SK-N-SH (cell line): ENCODE results near the gene COL5A1. TPM values are rescaled to one million over a fixed set of nuclear protein-coding genes. Genes with fewer than 3 reads are reported as not detected.

Experiments
- CTCF ChIA-PET: fragments of 300-600, 350-600 bp; formaldehyde crosslinking; extraction: SDS; loops from one replicate; lab custom pipeline; 2021; lab: Yijun Ruan, JAX
- POLR2A ChIA-PET: fragments of 350-600 bp; sonication (Branson Sonifier 250); formaldehyde crosslinking; extraction: SDS; loops from one replicate; lab custom pipeline; 2020; ENCODE audit warnings: antibody characterized with exemption, inconsistent platforms; lab: Yijun Ruan, JAX
- DNase-seq: peaks from one replicate; pipeline ENCODE4 v3.0.0; 2012
- H2AFZ ChIP-seq: fragments of 200-600 bp; sonication (generic); 2 replicates; pipeline ENCODE4 v1.8.1; 2016; ENCODE audit warnings: antibody characterized with exemption, mild to moderate bottlenecking, low read depth
- H3F3A ChIP-seq: fragments of 200-600 bp; sonication (generic); replicated peaks from 2 replicates; pipeline ENCODE3; 2016; ENCODE audit warnings: antibody characterized with exemption, mild to moderate bottlenecking; ENCODE audit not compliant: insufficient read depth
- H3K27ac ChIP-seq, 2 experiments: fragments of 200-500 bp in 1 of 2; fragments of 200-600 bp in 1 of 2; sonication (Bioruptor generic) in 1 of 2; sonication (generic), shearing (Covaris generic) in 1 of 2; 2 replicates each; pipeline versions ENCODE4 v1.5.1 to v1.6.1; 2014 to 2016; ENCODE audit warnings: low read depth in 2 of 2, inconsistent platforms in 1 of 2, low read length in 1 of 2, mild to moderate bottlenecking in 1 of 2, mixed read lengths in 1 of 2
- H3K27me3 ChIP-seq: fragments of 200-600 bp; sonication (generic), shearing (Covaris generic); 2 replicates; pipeline ENCODE4 v1.6.1; 2016; ENCODE audit warnings: mixed run types; ENCODE audit not compliant: insufficient read depth
- H3K36me3 ChIP-seq, 2 experiments: fragments of 200-500 bp in 1 of 2; fragments of 200-600 bp in 1 of 2; sonication (Bioruptor generic) in 1 of 2; sonication (generic) in 1 of 2; replicated peaks in 1 of 2; 2 replicates each; pipeline versions ENCODE3 to v1.5.1; 2014 to 2016; ENCODE audit warnings: low read length in 1 of 2, mild to moderate bottlenecking in 1 of 2; ENCODE audit not compliant: insufficient read depth in 2 of 2, control insufficient read depth in 1 of 2
- H3K4me1 ChIP-seq, 2 experiments: fragments of 200-500 bp in 1 of 2; fragments of 200-600 bp in 1 of 2; sonication (Bioruptor generic) in 1 of 2; sonication (generic), shearing (Covaris generic) in 1 of 2; 2 replicates each; pipeline versions ENCODE4 v1.5.1 to v1.6.1; 2014 to 2016; ENCODE audit warnings: low read depth in 1 of 2, low read length in 1 of 2, mixed run types in 1 of 2; ENCODE audit not compliant: insufficient read depth in 2 of 2, control insufficient read depth in 1 of 2
- H3K4me2 ChIP-seq: fragments of 200-600 bp; sonication (generic), shearing (Covaris generic); 2 replicates; pipeline ENCODE4 v1.6.1; 2017; ENCODE audit warnings: mixed run types
- H3K4me3 ChIP-seq, 2 experiments: fragments of 200-500 bp in 1 of 2; fragments of 200-600 bp in 1 of 2; sonication (Bioruptor generic) in 1 of 2; sonication (generic), shearing (Covaris generic) in 1 of 2; 2 replicates each; pipeline versions ENCODE4 v1.5.1 to v1.8.1; 2014 to 2016; ENCODE audit warnings: low read depth in 2 of 2, inconsistent platforms in 1 of 2, low read length in 1 of 2, mild to moderate bottlenecking in 1 of 2, mixed read lengths in 1 of 2, moderate library complexity in 1 of 2
- H3K79me2 ChIP-seq: fragments of 200-600 bp; sonication (generic); 2 replicates; pipeline ENCODE4 v1.8.1; 2017; ENCODE audit warnings: mild to moderate bottlenecking; ENCODE audit not compliant: insufficient read depth
- H3K9ac ChIP-seq: fragments of 200-600 bp; sonication (generic); 2 replicates; pipeline ENCODE4 v1.6.1; 2017; ENCODE audit warnings: mixed run types
- H3K9me2 ChIP-seq: fragments of 200-600 bp; sonication (generic); 2 replicates; pipeline ENCODE4 v1.6.1; 2017; ENCODE audit warnings: mixed run types
- H3K9me3 ChIP-seq: fragments of 200-600 bp; sonication (generic); 2 replicates; pipeline ENCODE4 v1.6.1; 2017; ENCODE audit warnings: mixed run types, mild to moderate bottlenecking, moderate library complexity
- H4K20me1 ChIP-seq: fragments of 200-600 bp; sonication (generic); 2 replicates; pipeline ENCODE4 v1.6.1; 2017; ENCODE audit warnings: mild to moderate bottlenecking, mixed run types; ENCODE audit not compliant: insufficient read depth
- CHD2 ChIP-seq: fragments of 150-350 bp; IDR thresholded peaks from 2 replicates; pipeline ENCODE4 v1.6.1; 2018; ENCODE audit warnings: low read length; ENCODE audit not compliant: partially characterized antibody
- EZH2phosphoT487 ChIP-seq: fragments of 200-600 bp; sonication (generic); IDR thresholded peaks from 2 replicates; pipeline ENCODE4 v1.6.1; 2017; ENCODE audit warnings: low read depth, mixed run types, mild to moderate bottlenecking, antibody characterized with exemption, moderate library complexity, borderline replicate concordance
- FOSL2 ChIP-seq: IDR thresholded peaks from 2 replicates; pipeline ENCODE4 v1.4.0; 2012; ENCODE audit warnings: low read depth, mild to moderate bottlenecking, moderate library complexity, borderline replicate concordance
- FOXM1 ChIP-seq: IDR thresholded peaks from 2 replicates; pipeline ENCODE4 v1.4.0; 2012; ENCODE audit warnings: low read depth, mild to moderate bottlenecking
- GABPA ChIP-seq: IDR thresholded peaks from 2 replicates; pipeline ENCODE4 v1.4.0; 2012; ENCODE audit warnings: low read depth, mild to moderate bottlenecking
- GATA2 ChIP-seq: sonication (generic); formaldehyde crosslinking; IDR thresholded peaks from 2 replicates; pipeline ENCODE4 v1.5.0; 2020; ENCODE audit warnings: mild to moderate bottlenecking, missing genetic modification reagents
- IRF3 ChIP-seq: fragments of 150-350 bp; IDR thresholded peaks from 2 replicates; pipeline ENCODE4 v1.6.1; 2016; ENCODE audit warnings: mild to moderate bottlenecking, low read depth, low read length
- JUND ChIP-seq: IDR thresholded peaks from 2 replicates; pipeline ENCODE4 v1.4.0; 2012
- MEF2A ChIP-seq: IDR thresholded peaks from 2 replicates; pipeline ENCODE4 v1.4.0; 2012; ENCODE audit warnings: low read depth, borderline replicate concordance
- MXI1 ChIP-seq: IDR thresholded peaks from 2 replicates; pipeline ENCODE4 v1.6.1; 2012; ENCODE audit warnings: mild to moderate bottlenecking, low read depth, low read length, improper control_type of control experiment
- NRF1 ChIP-seq: IDR thresholded peaks from 2 replicates; pipeline ENCODE4 v1.6.1; 2012; ENCODE audit warnings: low read depth, mild to moderate bottlenecking, low read length
- PBX3 ChIP-seq: IDR thresholded peaks from 2 replicates; pipeline ENCODE4; 2012
- RAD21 ChIP-seq: IDR thresholded peaks from 2 replicates; pipeline ENCODE4 v1.6.1; 2012; ENCODE audit warnings: mild to moderate bottlenecking, low read length
- RCOR1 ChIP-seq: fragments of 150-350 bp; IDR thresholded peaks from 2 replicates; pipeline ENCODE4 v1.6.1; 2017; ENCODE audit warnings: antibody characterized with exemption, low read length
- RFX5 ChIP-seq: IDR thresholded peaks from 2 replicates; pipeline ENCODE4 v1.6.1; 2012; ENCODE audit warnings: mild to moderate bottlenecking, improper control_type of control experiment, low read length
- SIN3A ChIP-seq: IDR thresholded peaks from 2 replicates; pipeline ENCODE4 v1.6.1; 2012; ENCODE audit warnings: low read depth, mild to moderate bottlenecking, low read length, moderate library complexity, borderline replicate concordance
- SMC3 ChIP-seq: IDR thresholded peaks from 2 replicates; pipeline ENCODE4 v1.6.1; 2012; ENCODE audit warnings: low read depth, low read length, improper control_type of control experiment
- TAF1 ChIP-seq: IDR thresholded peaks from 2 replicates; pipeline ENCODE4 v1.6.1; 2012; ENCODE audit warnings: low read depth, mild to moderate bottlenecking, low read length, moderate library complexity, borderline replicate concordance
- USF1 ChIP-seq: IDR thresholded peaks from 2 replicates; pipeline ENCODE4 v1.4.0; 2012; ENCODE audit warnings: low read depth, borderline replicate concordance
- YY1 ChIP-seq: IDR thresholded peaks from 2 replicates; pipeline ENCODE4 v1.4.0; 2012; ENCODE audit warnings: low read depth, mild to moderate bottlenecking
- WGBS: methylation state at CpG from one replicate; pipeline ENCODE4 v1.1.6; 2017; ENCODE audit warnings: low lambda C conversion rate; 5-methylcytosine and 5-hydroxymethylcytosine counted together
- polyA plus RNA-seq, 3 experiments: library from polyadenylated mRNA; depleted of rRNA; stranded (reverse); fragments of >200 nt; gene quantifications; 2 replicates each; pipeline ENCODE4 v1.2.3, GENCODE V29; 2012

Gene COL5A1
- polyA plus RNA-seq, 1 of the 3 experiments (the other 2 are of a cell fraction), result 73.8 TPM

- H3K36me3 ChIP-seq, result peaks cover 63 to 78% of the 10 kb centered on the region in 2 experiments
- DNase-seq, result no peak
- no peak overlapping the region for H3K4me3 ChIP-seq
- ChIA-PET CTCF (no interaction called here), POLR2A (no interaction called here)
- peaks cover 0 to 12% of the 10 kb centered on the region in 2 experiments; a peak in 3 of 4 replicates for H3K4me1 ChIP-seq
- H3K27ac ChIP-seq, result peak overlapping the region in 1 of 2 experiments; percentile 60; a peak in 2 of 4 replicates
- H3K4me2 ChIP-seq, result no peak overlapping the region
- H3K27me3 ChIP-seq, result no peaks in the 10 kb centered on the region
- no peak for TF ChIP-seq GATA2 (CRISPR knock-in tag)
- TF ChIP-seq GABPA, result no peak
- TF ChIP-seq FOSL2, result no peak
- no peak for TF ChIP-seq JUND
- H3K9ac ChIP-seq, result peak overlapping the region; percentile 19; the same call in 1 of the 2 replicates
- peaks cover 25% of the 10 kb centered on the region; the same call in 1 of the 2 replicates for H4K20me1 ChIP-seq
- H3K79me2 ChIP-seq, result peaks cover 10% of the 10 kb centered on the region; the same call in 1 of the 2 replicates
- WGBS, result 96% methylated on average over 15 of the region's 22 CpGs
- peaks cover 38% of the 10 kb centered on the region for H3F3A ChIP-seq
- no peaks in the 10 kb centered on the region for H3K9me3 ChIP-seq
- no peaks in the 10 kb centered on the region for H3K9me2 ChIP-seq
- H2AFZ ChIP-seq, result no peak overlapping the region
Measured at GRCh38 chr9:134811079-134811672, 169.6 kb downstream of the COL5A1 start.

GRCh38 chr9:134811673-134812342 lies 170.2 kb downstream of the COL5A1 start:
- Histone ChIP-seq H3K9me2 (no peaks in the 10 kb centered on the region), H3F3A (peaks cover 38% of the 10 kb centered on the region), H3K27me3 (no peaks in the 10 kb centered on the region), H3K27ac (peak overlapping the region in 1 of 2 experiments; percentile 60; a peak in 2 of 4 replicates), H3K4me3 (no peak overlapping the region), H3K9ac (peak overlapping the region; percentile 19; the same call in 1 of the 2 replicates), H3K36me3 (peaks cover 69 to 78% of the 10 kb centered on the region in 2 experiments), H3K4me2 (no peak overlapping the region), H3K4me1 (peaks cover 0 to 12% of the 10 kb centered on the region in 2 experiments; a peak in 3 of 4 replicates), H4K20me1 (peaks cover 25% of the 10 kb centered on the region; the same call in 1 of the 2 replicates), H2AFZ (no peak overlapping the region), H3K9me3 (no peaks in the 10 kb centered on the region), H3K79me2 (peaks cover 10% of the 10 kb centered on the region; the same call in 1 of the 2 replicates)
- TF ChIP-seq SMC3, result no peak
- TF ChIP-seq TAF1, result no peak
- CTCF ChIA-PET, result no interaction called here
- WGBS, result 80% methylated on average over 14 of the region's 14 CpGs
- POLR2A ChIA-PET, result no interaction called here
- no peak for DNase-seq

GRCh38 chr9:134812343-134812673 lies 170.7 kb downstream of the COL5A1 start:
- Histone ChIP-seq H4K20me1 (peaks cover 21% of the 10 kb centered on the region; the same call in 1 of the 2 replicates), H3F3A (peaks cover 35% of the 10 kb centered on the region), H2AFZ (no peak overlapping the region), H3K36me3 (peaks cover 72 to 83% of the 10 kb centered on the region in 2 experiments), H3K27ac (peak overlapping the region in 1 of 2 experiments; percentile 60; a peak in 2 of 4 replicates), H3K4me2 (no peak overlapping the region), H3K9me3 (no peaks in the 10 kb centered on the region), H3K9ac (no peak overlapping the region; the same call in 1 of the 2 replicates), H3K9me2 (no peaks in the 10 kb centered on the region)
- CTCF ChIA-PET, result no interaction called here
- DNase-seq, result no peak
- no peak for TF ChIP-seq PBX3
- no peak for TF ChIP-seq CHD2
- TF ChIP-seq IRF3, result no peak
- no peak for TF ChIP-seq SIN3A
- no peak for TF ChIP-seq RCOR1
- TF ChIP-seq GABPA, result no peak
- no peak for TF ChIP-seq FOXM1
- no peak for TF ChIP-seq RFX5
- TF ChIP-seq NRF1, result no peak
- no peak for TF ChIP-seq MEF2A
- no peak for TF ChIP-seq YY1
- no peak for TF ChIP-seq USF1
- TF ChIP-seq RAD21, result no peak
- no peak for TF ChIP-seq MXI1
- TF ChIP-seq EZH2phosphoT487, result no peak
- TF ChIP-seq, all 33 proteins: peak for 0
- H3K27me3 ChIP-seq, result no peaks in the 10 kb centered on the region
- H3K4me1 ChIP-seq, result peaks cover 0 to 12% of the 10 kb centered on the region in 2 experiments; a peak in 3 of 4 replicates
- H3K79me2 ChIP-seq, result peaks cover 10% of the 10 kb centered on the region; the same call in 1 of the 2 replicates
- 82% methylated on average over 10 of the region's 11 CpGs for WGBS
- H3K4me3 ChIP-seq, result no peak overlapping the region
- POLR2A ChIA-PET, result no interaction called here
